Myocyte (in vitro differentiated cells): ENCODE results near the gene CFAP410. TPM values are rescaled to one million over a fixed set of nuclear protein-coding genes. Genes with fewer than 3 reads are reported as not detected.

Experiments
- DNase-seq: peaks from one replicate; pipeline ENCODE4 v3.0.0-alpha.2; 2012; ENCODE audit warnings: low read depth
- polyA plus RNA-seq: library from polyadenylated mRNA; unstranded; fragments of >200 nt; gene quantifications from one replicate; pipeline ENCODE4 v1.2.1, GENCODE V29; 2012; ENCODE audit warnings: missing spikeins
- total RNA-seq: library from RNA; depleted of rRNA; stranded (reverse); fragments of >200 nt; gene quantifications from 2 replicates; pipeline ENCODE4 v1.2.3, GENCODE V29; 2014

The CFAP410 gene
- 28.1 and 38.0 TPM in 2 replicates for total RNA-seq
- 28.1 TPM for polyA plus RNA-seq

GRCh38 chr21:44338971-44339910 is at the start of gene CFAP410:
TSS of gene CFAP410 (minus strand) at chr21:44339390. CDS start at chr21:44339194, 196 bp downstream.
- peak; percentile 94 for DNase-seq

GRCh38 chr21:44384968-44385367 is 45.8 kb upstream of the CFAP410 start:
- no peak for DNase-seq

GRCh38 chr21:44383216-44383615 is 44.0 kb upstream of the CFAP410 start:
- DNase-seq = no peak

- DNase-seq = no peak
Observed at GRCh38 chr21:44382536-44382935, 43.3 kb upstream of the CFAP410 start.

GRCh38 chr21:44381874-44382273 is 42.7 kb upstream of the CFAP410 start:
- no peak for DNase-seq

GRCh38 chr21:44380876-44381275 is 41.7 kb upstream of the CFAP410 start:
- no peak for DNase-seq

GRCh38 chr21:44379991-44380865 is 41.0 kb upstream of the CFAP410 start:
- DNase-seq = no peak

- DNase-seq = no peak
Observed at GRCh38 chr21:44379515-44379848, 40.3 kb upstream of the CFAP410 start.

- no peak for DNase-seq
Observed at GRCh38 chr21:44378646-44379514, 39.7 kb upstream of the CFAP410 start.

- DNase-seq = no peak
Observed at GRCh38 chr21:44377922-44378645, 38.9 kb upstream of the CFAP410 start.

- DNase-seq = no peak
Observed at GRCh38 chr21:44377201-44377921, 38.2 kb upstream of the CFAP410 start.

- no peak for DNase-seq
Observed at GRCh38 chr21:44376606-44377005, 37.4 kb upstream of the CFAP410 start.

GRCh38 chr21:44375761-44376241 is 36.6 kb upstream of the CFAP410 start:
- no peak for DNase-seq

- no peak for DNase-seq
Observed at GRCh38 chr21:44375281-44375651, 36.1 kb upstream of the CFAP410 start.

- no peak for DNase-seq
Observed at GRCh38 chr21:44374601-44375280, 35.6 kb upstream of the CFAP410 start.

- no peak for DNase-seq
Observed at GRCh38 chr21:44372616-44373015, 33.4 kb upstream of the CFAP410 start.

- no peak for DNase-seq
Observed at GRCh38 chr21:44371596-44371995, 32.4 kb upstream of the CFAP410 start.

GRCh38 chr21:44370786-44371410 is 31.7 kb upstream of the CFAP410 start:
- DNase-seq = no peak
